RKO (cell line): Measurements from ENCODE around the gene TFG.

Experiments
- DNase-seq: peaks from one replicate; pipeline ENCODE4 v3.0.0-alpha.2; 2016; ENCODE audit warnings: low spot score

The TFG gene

GRCh38 chr3:100798012-100798411, 88.7 kb downstream of the TFG start:
- no peak for DNase-seq
